MM.1S (cell line): ENCODE measurements around the gene TCL1B.

ENCODE experiments used
- DNase-seq: peaks from one replicate; pipeline ENCODE4 v3.0.0-alpha.2; 2015
- H2AFZ ChIP-seq: fragments of 300-600 bp; sonication (generic); 2 replicates; pipeline ENCODE4 v1.6.0; 2016; ENCODE audit warnings: antibody characterized with exemption, low read length
- H3F3A ChIP-seq: fragments of 300-600 bp; sonication (generic); 2 replicates; pipeline ENCODE4 v1.6.1; 2016; ENCODE audit warnings: mild to moderate bottlenecking, antibody characterized with exemption, low read length, moderate library complexity, mixed read lengths; ENCODE audit not compliant: insufficient read depth
- H3K27ac ChIP-seq: fragments of 300-600 bp; sonication (generic); 2 replicates; pipeline ENCODE4 v1.5.1; 2016; ENCODE audit warnings: mild to moderate bottlenecking, low read length
- H3K27me3 ChIP-seq: fragments of 300-600 bp; sonication (generic); replicated peaks from 2 replicates; pipeline ENCODE4 v1.6.0; 2016; ENCODE audit warnings: low read length; ENCODE audit not compliant: insufficient read depth
- H3K36me3 ChIP-seq: fragments of 300-600 bp; sonication (generic); replicated peaks from 2 replicates; pipeline ENCODE4 v1.6.1; 2016; ENCODE audit warnings: mild to moderate bottlenecking, low read length, mixed read lengths; ENCODE audit not compliant: insufficient read depth
- H3K4me1 ChIP-seq: fragments of 300-600 bp; sonication (generic); 2 replicates; pipeline ENCODE4 v1.6.1; 2016; ENCODE audit warnings: low read length, mixed read lengths
- H3K4me2 ChIP-seq: fragments of 300-600 bp; sonication (generic); 2 replicates; pipeline ENCODE4 v1.6.0; 2016; ENCODE audit warnings: low read depth, low read length
- H3K4me3 ChIP-seq: fragments of 300-600 bp; sonication (generic); 2 replicates; pipeline ENCODE4 v1.5.1; 2016; ENCODE audit warnings: low read length, mixed read lengths
- H3K79me2 ChIP-seq: fragments of 300-600 bp; sonication (generic); 2 replicates; pipeline ENCODE4 v1.6.1; 2016; ENCODE audit warnings: mixed run types, low read length, mixed read lengths
- H3K9ac ChIP-seq: fragments of 300-600 bp; sonication (generic); 2 replicates; pipeline ENCODE4 v1.6.1; 2016; ENCODE audit warnings: low read length, mixed read lengths
- H3K9me2 ChIP-seq: fragments of 300-600 bp; sonication (generic); replicated peaks from 2 replicates; pipeline ENCODE4 v1.6.1; 2016; ENCODE audit warnings: mild to moderate bottlenecking, low read length, mixed read lengths; ENCODE audit not compliant: insufficient read depth
- H3K9me3 ChIP-seq: fragments of 300-600 bp; sonication (generic); replicated peaks from 2 replicates; pipeline ENCODE4 v1.6.1; 2016; ENCODE audit warnings: mild to moderate bottlenecking, low read length, mixed read lengths; ENCODE audit not compliant: insufficient read depth
- H4K20me1 ChIP-seq: fragments of 300-600 bp; sonication (generic); 2 replicates; pipeline ENCODE4 v1.6.1; 2016; ENCODE audit warnings: mild to moderate bottlenecking, low read length, moderate library complexity, mixed read lengths; ENCODE audit not compliant: insufficient read depth
- EZH2 ChIP-seq: fragments of 300-600 bp; sonication (generic); optimal IDR thresholded peaks from 2 replicates; pipeline ENCODE3; 2017; ENCODE audit warnings: low read depth, mild to moderate bottlenecking, antibody characterized with exemption, low read length, mixed read lengths
- EZH2phosphoT487 ChIP-seq: fragments of 300-600 bp; sonication (generic); IDR thresholded peaks from 2 replicates; pipeline ENCODE4 v1.6.1; 2018; ENCODE audit warnings: antibody characterized with exemption, low read length
- TF ChIP-seq, protein P1 (sequence below): fragments of 300-600 bp; sonication (generic); IDR thresholded peaks from 2 replicates; pipeline ENCODE4 v1.5.1; 2016; ENCODE audit warnings: antibody characterized with exemption, low read length, mixed read lengths

The TCL1B gene

GRCh38 chr14:95666450-95666849, 19.8 kb upstream of the TCL1B start:
- Histone ChIP-seq H3K9me3 (no peaks in the 10 kb centered on the region), H3K9ac (no peak overlapping the region), H3F3A (peaks cover 22% of the 10 kb centered on the region), H3K27ac (no peak overlapping the region), H3K4me2 (no peak overlapping the region), H3K4me1 (peaks cover 5% of the 10 kb centered on the region; the same call in 1 of the 2 replicates), H3K9me2 (no peaks in the 10 kb centered on the region), H4K20me1 (no peaks in the 10 kb centered on the region), H3K36me3 (no peaks in the 10 kb centered on the region), H2AFZ (no peak overlapping the region), H3K79me2 (no peaks in the 10 kb centered on the region), H3K27me3 (peaks cover 5% of the 10 kb centered on the region), H3K4me3 (no peak overlapping the region)
- TF ChIP-seq EZH2phosphoT487, result no peak
- TF ChIP-seq EZH2, result no peak
- TF ChIP-seq, protein P1, sequence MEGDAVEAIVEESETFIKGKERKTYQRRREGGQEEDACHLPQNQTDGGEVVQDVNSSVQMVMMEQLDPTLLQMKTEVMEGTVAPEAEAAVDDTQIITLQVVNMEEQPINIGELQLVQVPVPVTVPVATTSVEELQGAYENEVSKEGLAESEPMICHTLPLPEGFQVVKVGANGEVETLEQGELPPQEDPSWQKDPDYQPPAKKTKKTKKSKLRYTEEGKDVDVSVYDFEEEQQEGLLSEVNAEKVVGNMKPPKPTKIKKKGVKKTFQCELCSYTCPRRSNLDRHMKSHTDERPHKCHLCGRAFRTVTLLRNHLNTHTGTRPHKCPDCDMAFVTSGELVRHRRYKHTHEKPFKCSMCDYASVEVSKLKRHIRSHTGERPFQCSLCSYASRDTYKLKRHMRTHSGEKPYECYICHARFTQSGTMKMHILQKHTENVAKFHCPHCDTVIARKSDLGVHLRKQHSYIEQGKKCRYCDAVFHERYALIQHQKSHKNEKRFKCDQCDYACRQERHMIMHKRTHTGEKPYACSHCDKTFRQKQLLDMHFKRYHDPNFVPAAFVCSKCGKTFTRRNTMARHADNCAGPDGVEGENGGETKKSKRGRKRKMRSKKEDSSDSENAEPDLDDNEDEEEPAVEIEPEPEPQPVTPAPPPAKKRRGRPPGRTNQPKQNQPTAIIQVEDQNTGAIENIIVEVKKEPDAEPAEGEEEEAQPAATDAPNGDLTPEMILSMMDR, result no peak
- no peak for DNase-seq

DNA sequence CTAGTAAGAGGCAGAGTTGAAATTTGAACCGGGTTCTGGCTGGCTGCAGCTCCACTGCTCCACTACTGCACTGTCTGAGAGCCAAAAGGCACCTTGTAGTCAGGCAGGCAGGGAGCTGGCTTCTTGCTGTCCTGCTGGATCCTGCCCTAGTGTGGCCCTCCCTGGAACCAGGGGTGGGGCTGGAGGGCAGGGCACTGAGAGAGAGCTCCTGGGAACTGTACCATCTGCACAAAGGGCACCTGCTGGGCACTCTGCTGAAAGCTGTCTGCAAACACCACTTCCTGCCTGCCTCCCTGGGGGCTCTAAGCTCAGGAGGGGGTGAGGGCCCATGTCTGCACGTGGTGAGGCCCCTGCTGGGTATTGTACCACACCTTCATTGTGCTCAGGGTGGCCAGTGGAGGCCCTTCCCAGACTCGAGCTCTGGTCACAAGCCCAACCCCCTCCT, 19.0 kb upstream of the TCL1B start:
- Histone ChIP-seq H3F3A (peaks cover 14% of the 10 kb centered on the region), H3K27me3 (peaks cover 5% of the 10 kb centered on the region), H3K4me2 (no peak overlapping the region), H3K36me3 (no peaks in the 10 kb centered on the region), H3K9ac (no peak overlapping the region), H3K4me1 (peaks cover 2% of the 10 kb centered on the region; the same call in 1 of the 2 replicates), H3K79me2 (no peaks in the 10 kb centered on the region), H3K4me3 (no peak overlapping the region), H3K27ac (no peak overlapping the region), H3K9me2 (no peaks in the 10 kb centered on the region), H2AFZ (no peak overlapping the region), H4K20me1 (no peaks in the 10 kb centered on the region), H3K9me3 (no peaks in the 10 kb centered on the region)
- no peak for DNase-seq
- TF ChIP-seq EZH2phosphoT487 (no peak), EZH2 (no peak)
- TF ChIP-seq, protein P1, result no peak

DNA sequence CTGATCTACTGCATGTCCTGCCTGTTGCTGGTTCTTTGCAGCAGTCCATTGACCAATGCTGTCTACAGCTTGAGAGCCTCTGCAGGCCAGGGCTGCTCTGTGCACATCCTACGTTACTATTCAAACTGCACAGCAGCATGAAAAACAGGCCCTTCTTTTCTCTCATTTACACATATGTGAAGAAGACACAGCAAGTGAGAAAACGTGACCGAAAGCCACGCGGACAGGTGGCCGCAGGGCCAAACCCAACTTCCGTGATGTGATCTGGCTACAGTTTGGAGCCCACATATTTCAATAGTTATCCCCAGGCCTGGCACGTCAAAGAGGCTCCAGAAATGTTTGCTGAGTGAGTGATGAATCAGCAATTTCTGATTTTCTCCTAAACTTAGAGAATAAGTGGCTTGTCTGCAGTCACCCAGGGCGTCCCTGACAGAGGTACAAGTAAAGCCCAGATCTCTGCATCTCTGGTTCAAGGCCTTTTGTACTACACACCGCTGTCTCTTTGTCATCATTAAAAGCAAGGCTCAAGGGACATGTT, 17.9 kb upstream of the TCL1B start:
- Histone ChIP-seq H2AFZ (no peak overlapping the region), H3K9me2 (no peaks in the 10 kb centered on the region), H3K9me3 (no peaks in the 10 kb centered on the region), H3K4me3 (no peak overlapping the region), H3K36me3 (no peaks in the 10 kb centered on the region), H4K20me1 (no peaks in the 10 kb centered on the region), H3K9ac (no peak overlapping the region), H3K4me2 (no peak overlapping the region), H3K27ac (no peak overlapping the region), H3K4me1 (no peaks in the 10 kb centered on the region), H3K27me3 (peaks cover 5% of the 10 kb centered on the region), H3F3A (peaks cover 4% of the 10 kb centered on the region), H3K79me2 (no peaks in the 10 kb centered on the region)
- TF ChIP-seq, protein P1, result no peak
- TF ChIP-seq EZH2, result no peak
- TF ChIP-seq EZH2phosphoT487, result no peak
- DNase-seq, result no peak
